Measurements from ENCODE around the gene DEPP1.

DEPP1 gene

DNA sequence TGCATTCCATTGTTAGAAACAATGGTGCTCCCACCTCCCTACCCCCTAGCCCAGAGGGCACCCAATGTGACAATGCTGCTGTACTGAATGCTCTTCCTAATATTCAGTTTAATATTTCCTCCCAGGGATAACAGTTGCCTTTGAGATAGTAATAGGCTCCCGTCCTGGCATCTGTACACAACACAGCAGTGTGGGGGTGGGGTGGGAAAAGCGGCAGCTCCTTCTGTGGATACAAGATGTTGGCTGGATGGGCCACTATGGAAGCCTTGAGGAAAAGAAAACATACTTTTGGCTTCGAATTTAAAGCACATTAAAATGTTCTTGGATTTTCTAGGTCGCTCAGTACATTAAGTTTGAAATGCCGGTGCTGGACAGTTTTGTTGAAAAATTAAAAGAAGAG lies 13.0 kb upstream of the DEPP1 start:
- H3K4me3 ChIP-seq (ENCODE audit: low read depth, low read length) = no peak overlapping the region
- in situ Hi-C loops (cut with HindIII; ENCODE audit: low pct_ligation_motif_present, low sequenced_read_pairs) = no loop called here
- DNase-seq = no peak
- H3K36me3 ChIP-seq (replicated peaks) = no peaks in the 10 kb centered on the region
- no peaks in the 10 kb centered on the region for H3K27me3 ChIP-seq (replicated peaks)
- TF ChIP-seq, protein P1, sequence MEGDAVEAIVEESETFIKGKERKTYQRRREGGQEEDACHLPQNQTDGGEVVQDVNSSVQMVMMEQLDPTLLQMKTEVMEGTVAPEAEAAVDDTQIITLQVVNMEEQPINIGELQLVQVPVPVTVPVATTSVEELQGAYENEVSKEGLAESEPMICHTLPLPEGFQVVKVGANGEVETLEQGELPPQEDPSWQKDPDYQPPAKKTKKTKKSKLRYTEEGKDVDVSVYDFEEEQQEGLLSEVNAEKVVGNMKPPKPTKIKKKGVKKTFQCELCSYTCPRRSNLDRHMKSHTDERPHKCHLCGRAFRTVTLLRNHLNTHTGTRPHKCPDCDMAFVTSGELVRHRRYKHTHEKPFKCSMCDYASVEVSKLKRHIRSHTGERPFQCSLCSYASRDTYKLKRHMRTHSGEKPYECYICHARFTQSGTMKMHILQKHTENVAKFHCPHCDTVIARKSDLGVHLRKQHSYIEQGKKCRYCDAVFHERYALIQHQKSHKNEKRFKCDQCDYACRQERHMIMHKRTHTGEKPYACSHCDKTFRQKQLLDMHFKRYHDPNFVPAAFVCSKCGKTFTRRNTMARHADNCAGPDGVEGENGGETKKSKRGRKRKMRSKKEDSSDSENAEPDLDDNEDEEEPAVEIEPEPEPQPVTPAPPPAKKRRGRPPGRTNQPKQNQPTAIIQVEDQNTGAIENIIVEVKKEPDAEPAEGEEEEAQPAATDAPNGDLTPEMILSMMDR (IDR thresholded peaks at IDR 0.05; ENCODE audit: low read depth, low read length, missing control alignments) = no peak
- H3K27ac ChIP-seq = no peak overlapping the region

DNA sequence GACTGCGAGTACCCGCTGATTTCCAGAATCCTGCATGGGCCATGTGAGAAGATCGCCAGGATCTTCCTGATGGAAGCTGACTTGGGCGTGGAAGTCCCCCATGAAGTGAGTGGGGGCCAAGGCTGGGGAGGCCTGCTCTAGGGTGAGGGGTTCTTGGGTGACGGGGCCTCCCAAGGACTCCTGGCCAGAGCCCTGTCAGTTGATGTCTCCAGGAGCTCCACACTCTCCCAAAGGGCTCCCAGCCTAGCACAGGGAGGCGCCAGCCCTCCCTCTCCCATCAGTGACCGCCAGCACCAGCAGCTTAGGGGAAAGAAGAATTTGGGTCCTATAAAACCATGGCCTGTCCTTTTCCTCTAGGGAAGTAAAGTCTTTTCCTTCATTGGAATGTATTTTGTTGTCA lies 12.4 kb upstream of the DEPP1 start:
- no peaks in the 10 kb centered on the region for H3K36me3 ChIP-seq (replicated peaks)
- DNase-seq = no peak
- no peak overlapping the region for H3K27ac ChIP-seq
- no peak overlapping the region for H3K4me3 ChIP-seq (ENCODE audit: low read depth, low read length)
- in situ Hi-C loops (cut with HindIII; ENCODE audit: low pct_ligation_motif_present, low sequenced_read_pairs) = no loop called here
- H3K27me3 ChIP-seq (replicated peaks) = no peaks in the 10 kb centered on the region
- TF ChIP-seq, protein P1 (IDR thresholded peaks at IDR 0.05; ENCODE audit: low read depth, low read length, missing control alignments) = no peak

DNA sequence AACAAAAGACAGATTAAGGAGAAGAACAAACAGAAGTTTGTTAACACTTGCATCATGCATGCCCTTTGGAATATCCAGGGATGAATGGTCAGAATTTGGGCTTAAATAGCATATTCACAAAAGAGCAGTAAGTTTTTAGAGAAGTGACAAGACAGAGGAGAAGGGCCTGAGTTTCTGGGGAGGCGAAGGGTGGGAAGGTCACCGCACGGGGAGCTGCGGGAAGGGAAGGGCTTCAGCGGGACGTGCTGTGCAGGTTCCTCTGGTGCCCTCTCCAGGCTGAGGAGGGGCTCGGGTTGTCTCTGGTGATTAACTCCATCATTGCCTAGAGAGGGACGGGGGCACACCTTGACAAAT lies 11.7 kb upstream of the DEPP1 start:
- no peak overlapping the region for H3K27ac ChIP-seq
- in situ Hi-C loops (cut with HindIII; ENCODE audit: low pct_ligation_motif_present, low sequenced_read_pairs) = no loop called here
- TF ChIP-seq, protein P1 (IDR thresholded peaks at IDR 0.05; ENCODE audit: low read depth, low read length, missing control alignments) = peak; percentile 58
- DNase-seq = no peak
- no peaks in the 10 kb centered on the region for H3K36me3 ChIP-seq (replicated peaks)
- no peak overlapping the region for H3K4me3 ChIP-seq (ENCODE audit: low read depth, low read length)
- H3K27me3 ChIP-seq (replicated peaks) = no peaks in the 10 kb centered on the region

DNA sequence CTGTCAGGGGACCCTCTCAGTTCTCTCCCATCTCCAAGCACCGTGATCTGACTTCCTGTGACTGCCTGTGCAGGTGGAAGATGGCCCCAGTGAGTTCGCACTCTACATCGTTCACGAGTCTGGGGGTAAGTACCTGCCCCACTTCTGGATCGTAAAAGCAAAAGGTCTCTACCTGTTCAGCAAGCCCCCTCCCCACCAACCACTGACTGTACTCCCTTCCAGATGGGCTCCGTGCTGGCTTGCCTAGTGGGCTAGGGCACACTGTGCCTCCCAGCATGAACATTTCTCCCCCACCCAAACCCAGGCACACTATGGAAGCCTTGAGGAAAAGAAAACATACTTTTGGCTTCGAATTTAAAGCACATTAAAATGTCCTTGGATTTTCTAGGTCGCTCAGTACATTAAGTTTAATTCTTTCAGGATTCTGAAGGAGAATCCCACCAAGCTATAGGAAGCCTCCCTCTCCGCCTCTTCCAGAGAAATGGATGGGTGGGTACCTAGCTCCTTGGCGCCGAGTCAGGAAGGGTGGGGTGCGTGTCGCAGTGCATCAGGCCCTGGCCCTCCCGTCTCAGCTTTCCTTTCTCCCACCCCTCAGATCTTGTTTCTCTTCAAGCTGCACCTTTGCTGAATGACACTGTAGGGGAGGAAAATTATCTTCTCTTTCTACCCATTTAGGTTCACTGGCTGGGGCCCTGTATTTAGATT lies 11.1 kb upstream of the DEPP1 start:
- Histone ChIP-seq H3K36me3 (replicated peaks) (no peaks in the 10 kb centered on the region), H3K27me3 (replicated peaks) (no peaks in the 10 kb centered on the region), H3K4me3 (ENCODE audit: low read depth, low read length) (no peak overlapping the region), H3K27ac (no peak overlapping the region)
- TF ChIP-seq, protein P1 (IDR thresholded peaks at IDR 0.05; ENCODE audit: low read depth, low read length, missing control alignments) = no peak
- in situ Hi-C loops (cut with HindIII; ENCODE audit: low pct_ligation_motif_present, low sequenced_read_pairs) = no loop called here
- DNase-seq = no peak

DNA sequence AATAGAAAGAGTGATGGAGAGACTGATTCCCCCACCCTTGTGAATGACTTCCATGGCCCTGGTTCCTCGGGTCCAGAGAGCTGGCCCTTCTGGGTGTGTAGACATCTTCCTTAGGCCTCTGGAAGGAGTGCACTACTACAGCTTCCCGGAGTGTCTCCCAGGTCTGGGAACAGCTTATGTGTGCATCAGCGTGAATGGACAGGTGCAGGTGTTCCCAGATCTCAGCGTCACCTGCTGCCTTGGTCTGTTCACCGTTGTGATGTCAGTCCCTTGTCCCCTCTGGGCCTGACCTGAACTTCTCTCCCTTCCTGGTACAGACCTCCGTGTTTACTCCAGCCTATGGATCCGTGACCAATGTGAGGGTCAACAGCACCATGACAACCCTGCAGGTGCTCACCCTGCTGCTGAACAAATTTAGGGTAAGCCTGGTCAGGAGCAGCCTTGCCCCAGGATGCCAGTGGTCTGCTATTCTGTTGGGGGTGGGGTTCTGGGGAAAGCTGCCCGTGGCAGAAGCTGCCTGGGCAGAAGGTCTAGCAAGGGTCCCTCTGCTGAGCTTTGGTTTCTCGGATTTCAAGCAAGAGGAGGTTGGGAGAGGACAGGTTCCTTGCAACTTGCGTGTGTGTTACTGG lies 10.5 kb upstream of the DEPP1 start:
- DNase-seq = no peak
- Histone ChIP-seq H3K27ac (no peak overlapping the region), H3K36me3 (replicated peaks) (no peaks in the 10 kb centered on the region), H3K27me3 (replicated peaks) (no peaks in the 10 kb centered on the region), H3K4me3 (ENCODE audit: low read depth, low read length) (no peak overlapping the region)
- in situ Hi-C loops (cut with HindIII; ENCODE audit: low pct_ligation_motif_present, low sequenced_read_pairs) = no loop called here
- TF ChIP-seq, protein P1 (IDR thresholded peaks at IDR 0.05; ENCODE audit: low read depth, low read length, missing control alignments) = no peak

DNA sequence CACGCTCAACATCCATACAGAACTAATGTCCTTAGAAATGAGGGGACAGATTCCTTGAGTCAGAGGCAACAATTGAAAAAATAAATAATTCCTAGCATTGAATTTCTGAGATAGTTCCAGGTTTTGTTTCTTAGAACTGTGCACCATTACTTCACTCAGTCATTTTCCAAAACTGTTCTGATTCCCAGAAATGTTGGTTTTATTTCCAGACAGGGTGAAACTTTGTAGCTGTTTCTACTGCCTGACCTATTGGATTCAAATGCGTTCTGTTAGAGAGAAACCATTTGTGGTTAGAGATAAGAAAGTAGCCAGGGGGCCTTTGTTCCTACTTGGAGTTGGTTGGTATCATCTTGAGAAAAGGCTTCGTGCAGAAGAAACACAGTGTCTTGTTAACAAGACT lies 8.1 kb upstream of the DEPP1 start:
- in situ Hi-C loops (cut with HindIII; ENCODE audit: low pct_ligation_motif_present, low sequenced_read_pairs) = no loop called here
- no peaks in the 10 kb centered on the region for H3K27me3 ChIP-seq (replicated peaks)
- no peak overlapping the region for H3K27ac ChIP-seq
- no peak overlapping the region for H3K4me3 ChIP-seq (ENCODE audit: low read depth, low read length)
- TF ChIP-seq, protein P1 (IDR thresholded peaks at IDR 0.05; ENCODE audit: low read depth, low read length, missing control alignments) = no peak
- H3K36me3 ChIP-seq (replicated peaks) = no peaks in the 10 kb centered on the region
- DNase-seq = no peak
